GM21825 (cell line): ENCODE measurements around the gene CTNNAL1.
"Not testable (repeated sequence)": the region's sequence is repeated elsewhere in the genome, so short reads cannot be mapped to it uniquely, and the experiment has no call there.

Source experiments
- ATAC-seq: cut with Tn5 transposase; IDR thresholded peaks from one replicate; pipeline ENCODE4 v1.9.1; 2021; ENCODE audit warnings: mild to moderate bottlenecking, moderate library complexity; ENCODE audit not compliant: unreplicated experiment

CTNNAL1 gene, protein sequence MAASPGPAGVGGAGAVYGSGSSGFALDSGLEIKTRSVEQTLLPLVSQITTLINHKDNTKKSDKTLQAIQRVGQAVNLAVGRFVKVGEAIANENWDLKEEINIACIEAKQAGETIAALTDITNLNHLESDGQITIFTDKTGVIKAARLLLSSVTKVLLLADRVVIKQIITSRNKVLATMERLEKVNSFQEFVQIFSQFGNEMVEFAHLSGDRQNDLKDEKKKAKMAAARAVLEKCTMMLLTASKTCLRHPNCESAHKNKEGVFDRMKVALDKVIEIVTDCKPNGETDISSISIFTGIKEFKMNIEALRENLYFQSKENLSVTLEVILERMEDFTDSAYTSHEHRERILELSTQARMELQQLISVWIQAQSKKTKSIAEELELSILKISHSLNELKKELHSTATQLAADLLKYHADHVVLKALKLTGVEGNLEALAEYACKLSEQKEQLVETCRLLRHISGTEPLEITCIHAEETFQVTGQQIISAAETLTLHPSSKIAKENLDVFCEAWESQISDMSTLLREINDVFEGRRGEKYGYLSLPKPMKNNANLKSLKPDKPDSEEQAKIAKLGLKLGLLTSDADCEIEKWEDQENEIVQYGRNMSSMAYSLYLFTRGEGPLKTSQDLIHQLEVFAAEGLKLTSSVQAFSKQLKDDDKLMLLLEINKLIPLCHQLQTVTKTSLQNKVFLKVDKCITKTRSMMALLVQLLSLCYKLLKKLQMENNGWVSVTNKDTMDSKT

DNA sequence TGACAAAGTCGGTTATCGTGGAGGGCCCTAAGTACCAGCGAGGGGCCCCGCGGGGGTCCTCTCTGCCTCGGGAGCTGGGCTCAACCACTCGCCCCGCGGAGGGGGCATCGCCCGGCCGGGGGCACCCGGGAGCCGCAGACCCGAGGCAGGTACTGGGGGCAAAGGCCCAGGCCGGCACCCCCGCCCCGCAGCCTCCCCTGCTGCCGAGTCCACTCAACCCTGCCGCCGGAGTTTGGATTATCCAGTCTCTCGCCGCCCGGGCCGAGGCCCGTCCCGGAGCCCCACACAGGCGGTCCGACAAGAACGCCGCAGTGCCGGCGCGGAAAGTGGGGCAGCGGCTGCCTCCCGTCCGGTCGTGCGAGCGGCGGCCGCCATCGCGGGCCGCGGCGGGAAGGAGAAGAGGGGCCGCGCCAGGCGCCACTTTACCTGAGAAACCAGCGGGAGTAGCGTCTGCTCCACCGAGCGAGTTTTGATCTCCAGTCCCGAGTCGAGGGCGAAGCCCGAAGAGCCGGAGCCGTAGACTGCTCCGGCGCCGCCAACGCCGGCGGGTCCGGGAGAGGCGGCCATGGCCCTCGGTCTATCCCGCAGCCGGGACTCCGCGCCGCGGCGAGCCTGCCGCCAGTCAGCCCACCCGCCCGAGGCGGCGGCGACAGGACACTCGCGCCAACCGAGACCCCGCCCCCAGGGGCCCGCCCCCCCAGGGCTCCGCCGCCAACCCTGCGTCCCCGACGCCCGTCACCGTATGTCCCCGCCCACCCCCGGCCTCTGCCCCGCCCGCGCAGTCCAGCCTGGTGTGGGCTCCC, at the start of gene CTNNAL1:
CTNNAL1 (minus strand) TSS at position 624 of the 803 bp plus-strand sequence; CDS start at position 567, 57 bp downstream.
- ATAC-seq, result peak; percentile 72

DNA sequence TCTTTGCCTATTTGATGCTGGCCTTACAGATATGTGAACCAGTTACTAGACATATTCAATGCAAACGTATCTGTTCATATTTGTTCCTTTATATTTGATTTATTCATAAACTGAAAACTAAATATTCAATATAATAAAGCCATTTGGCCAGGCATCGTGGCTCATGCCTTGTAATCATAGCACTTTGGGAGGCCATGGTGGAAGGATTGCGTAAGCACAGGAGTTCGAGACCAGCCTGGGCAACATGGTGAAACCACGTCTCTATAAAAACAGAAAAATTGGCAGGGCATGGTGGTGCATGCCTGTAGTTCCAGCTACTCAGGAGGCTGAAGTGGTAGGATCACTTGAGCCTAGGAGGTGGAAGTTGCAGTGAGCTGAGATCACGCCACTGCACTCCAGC, 49.2 kb upstream of the CTNNAL1 start:
- ATAC-seq, result no peak

DNA sequence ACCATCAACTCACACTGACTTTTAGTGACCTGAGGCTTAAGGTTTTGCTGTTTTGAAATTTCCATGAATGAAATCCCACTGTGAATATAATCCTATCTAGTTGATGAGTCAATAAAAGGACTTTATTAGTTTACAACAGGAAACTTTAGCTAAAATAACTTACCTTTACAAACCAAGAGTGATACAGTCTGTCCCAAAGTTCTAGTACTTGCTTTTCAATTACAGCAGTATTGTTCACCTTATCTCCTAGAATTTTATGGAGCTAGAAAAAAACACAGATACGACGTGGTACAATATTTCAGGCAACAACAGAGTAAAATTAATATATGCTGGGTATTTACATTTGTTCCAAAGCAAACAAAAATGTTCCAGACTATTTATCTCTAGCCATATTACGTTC, 46.9 kb upstream of the CTNNAL1 start:
- no peak for ATAC-seq

DNA sequence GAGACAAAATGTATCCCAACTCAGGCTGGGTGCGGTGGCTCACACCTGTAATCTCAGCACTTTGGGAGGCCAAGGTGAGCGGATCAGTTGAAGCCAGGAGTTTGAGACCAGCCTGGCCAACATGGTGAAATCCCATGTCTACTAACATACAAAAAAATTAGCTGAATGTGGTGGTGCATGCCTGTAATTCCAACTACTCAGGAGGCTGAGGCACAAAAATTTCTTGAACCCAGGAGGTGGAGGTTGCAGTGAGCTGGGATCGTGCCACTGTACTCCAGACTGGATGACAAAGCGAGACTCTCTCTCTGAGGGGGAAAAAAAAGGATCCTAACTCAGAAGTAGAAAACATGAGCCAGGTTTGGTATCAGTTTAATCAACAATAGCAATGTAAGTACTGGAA, 39.8 kb upstream of the CTNNAL1 start:
- ATAC-seq, result not testable (repeated sequence)

DNA sequence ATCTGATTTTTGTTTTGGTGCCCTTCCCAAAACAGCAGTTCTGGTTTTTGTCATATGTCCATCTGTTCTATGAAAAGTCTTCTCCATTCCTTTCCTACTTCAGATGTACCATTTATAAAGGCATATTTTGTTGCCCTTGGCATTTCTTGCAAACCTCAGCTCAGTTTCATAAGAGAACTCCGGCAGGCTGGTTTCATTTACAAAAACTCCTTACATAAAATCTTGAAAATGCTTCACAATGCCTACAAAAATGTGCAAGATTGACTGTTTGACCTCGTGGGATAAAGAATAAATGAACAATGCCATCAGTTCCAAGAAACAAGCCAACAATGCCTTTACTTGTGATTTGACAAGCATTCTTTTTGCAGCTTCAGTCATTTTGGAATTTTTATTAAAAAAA, 39.1 kb upstream of the CTNNAL1 start:
- ATAC-seq, result no peak

DNA sequence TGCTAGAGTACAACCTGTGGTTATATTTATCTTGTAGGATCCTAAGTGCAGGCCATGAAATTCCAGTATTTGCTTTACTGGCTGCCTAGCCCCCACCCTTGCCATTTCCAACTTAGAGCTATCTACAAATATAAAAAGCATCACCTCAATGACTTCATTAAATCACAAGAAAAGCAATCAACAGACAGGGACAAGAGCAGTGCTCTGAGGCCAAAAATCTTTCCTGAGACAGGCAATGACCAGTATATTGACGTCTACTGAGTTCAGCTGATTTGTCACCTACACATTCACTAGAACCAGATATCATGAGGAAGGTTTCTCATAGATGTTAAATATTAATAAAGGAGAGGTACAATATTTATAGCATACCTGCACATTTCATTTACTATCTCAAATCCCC, 38.4 kb upstream of the CTNNAL1 start:
- ATAC-seq, result no peak

DNA sequence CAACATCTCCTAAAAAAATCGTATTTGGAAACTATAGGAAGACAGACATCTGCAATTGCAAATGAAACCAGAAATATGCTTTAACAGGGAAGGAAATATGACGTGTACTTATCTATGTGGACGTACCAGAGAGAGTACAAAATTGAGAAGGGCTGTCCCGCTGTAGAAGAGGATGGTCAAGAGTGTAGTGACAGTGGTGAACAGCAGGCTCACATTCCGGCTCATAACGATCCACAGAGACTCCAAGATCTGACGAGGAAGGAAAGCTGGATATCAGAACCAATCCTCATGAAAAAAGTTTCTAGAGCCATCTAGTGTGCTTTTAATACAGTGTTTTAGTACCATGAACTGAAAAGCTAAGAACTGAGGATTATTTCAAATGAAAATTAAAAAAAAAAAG, 37.1 kb upstream of the CTNNAL1 start:
- no peak for ATAC-seq

DNA sequence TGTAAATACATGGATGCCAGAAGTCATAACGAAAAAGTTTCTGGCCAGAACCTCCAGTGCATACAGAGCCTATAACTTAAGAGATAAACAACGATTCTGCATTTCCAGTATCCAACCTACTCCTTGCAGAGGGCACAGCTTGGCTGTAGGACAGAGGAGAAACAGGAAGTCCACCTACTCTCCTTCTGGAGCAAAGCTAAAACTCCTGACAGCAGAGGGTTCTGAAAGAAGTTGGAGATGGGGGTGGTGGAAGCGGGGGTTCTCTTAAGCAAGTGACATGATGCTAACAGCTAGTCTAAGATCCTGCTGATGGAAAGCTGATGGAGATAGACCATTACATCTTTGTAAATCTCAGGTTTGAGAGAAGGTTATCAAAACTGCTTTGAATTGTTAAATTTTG, 35.5 kb upstream of the CTNNAL1 start:
- no peak for ATAC-seq

DNA sequence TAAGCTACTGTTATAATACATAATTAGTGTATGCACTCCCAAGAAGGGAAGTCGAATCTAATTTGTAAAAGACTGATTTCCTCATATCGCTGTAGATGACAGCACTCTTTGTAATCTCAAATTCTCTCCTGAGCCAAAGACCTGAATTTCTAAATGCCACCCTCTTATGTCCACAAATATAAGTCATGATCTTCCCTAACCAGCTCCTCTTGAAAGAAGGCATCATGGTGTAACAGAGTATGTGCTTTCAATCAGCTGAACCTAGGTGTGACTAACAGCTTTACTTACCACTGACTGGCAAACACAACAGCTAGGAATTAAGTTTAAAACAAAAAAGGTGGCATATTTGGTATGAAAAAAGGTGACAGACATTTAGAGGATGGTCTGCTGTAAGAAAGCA, 34.0 kb upstream of the CTNNAL1 start:
- no peak for ATAC-seq

DNA sequence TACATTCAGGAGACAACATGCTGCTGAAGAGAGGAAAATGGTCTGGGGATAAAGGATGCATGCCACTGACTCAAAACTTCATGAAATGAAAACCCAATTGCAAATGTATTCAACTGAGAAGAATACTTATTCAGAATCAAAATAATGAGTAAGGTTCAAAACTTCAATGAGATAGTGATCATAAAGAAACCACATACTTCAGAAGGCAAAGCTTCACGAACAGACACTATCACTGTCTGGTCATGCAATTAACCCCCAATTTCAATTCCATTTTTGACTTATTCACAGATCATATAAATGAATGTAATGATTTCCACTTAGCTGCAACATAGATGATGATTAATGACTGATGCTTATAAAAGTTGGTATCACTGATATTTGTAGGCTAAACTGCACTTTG, 33.0 kb upstream of the CTNNAL1 start:
- ATAC-seq, result no peak

DNA sequence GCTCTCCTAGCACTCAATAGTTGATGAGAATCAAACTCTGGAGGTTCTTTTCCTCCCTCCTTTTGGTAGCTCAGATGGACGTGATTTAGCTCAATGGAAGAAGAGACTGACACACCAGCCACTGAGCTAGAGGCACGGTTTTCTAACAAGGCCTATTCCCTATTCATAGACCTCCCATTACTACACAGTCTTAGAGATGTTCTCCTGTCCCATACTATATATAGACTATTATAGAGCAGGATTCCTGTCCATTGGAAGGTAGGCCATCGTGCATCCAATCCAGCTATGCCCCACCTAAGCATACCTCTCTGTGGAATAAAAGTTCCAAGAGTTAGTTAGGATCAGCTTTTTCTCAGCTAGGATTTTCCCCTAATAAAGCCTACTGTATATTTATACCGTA, 30.3 kb upstream of the CTNNAL1 start:
- ATAC-seq, result no peak

DNA sequence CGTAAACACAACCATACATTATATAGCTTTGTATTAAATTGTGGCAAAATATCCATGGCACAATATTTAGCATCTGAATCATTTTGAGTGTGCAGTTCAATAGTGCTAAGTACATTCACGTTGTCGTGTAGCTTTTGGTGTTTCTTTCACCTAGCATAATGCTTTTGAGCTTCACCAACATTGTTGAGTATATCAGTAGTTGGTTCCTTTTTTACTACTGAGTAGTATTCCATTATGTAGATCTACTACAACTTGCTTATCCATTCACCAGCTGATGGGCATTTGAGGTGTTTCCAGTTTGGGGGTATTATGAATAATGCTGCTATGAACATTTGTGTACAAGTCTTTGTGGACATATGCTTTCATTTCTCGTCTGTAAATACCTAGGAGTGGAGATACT, 27.3 kb upstream of the CTNNAL1 start:
- ATAC-seq, result no peak

DNA sequence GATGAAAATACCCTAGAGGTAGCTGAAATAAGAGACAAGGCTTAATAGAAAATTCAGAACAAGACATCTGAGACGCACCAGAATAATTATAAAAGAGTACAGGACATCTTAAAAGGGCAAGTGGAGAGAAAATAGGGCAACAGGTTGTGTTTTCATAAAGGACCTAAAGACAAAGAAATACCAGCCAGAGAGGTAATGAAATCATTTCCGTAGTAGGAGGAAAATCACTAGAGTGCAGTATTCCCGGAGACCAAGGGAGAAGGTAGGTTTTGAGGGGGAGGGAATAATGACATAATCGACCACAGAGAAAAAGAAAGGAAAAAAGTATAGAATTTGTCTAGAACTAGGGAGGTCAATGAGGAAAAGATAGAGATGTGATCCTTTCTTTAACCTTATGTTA, 26.2 kb upstream of the CTNNAL1 start:
- ATAC-seq, result no peak

DNA sequence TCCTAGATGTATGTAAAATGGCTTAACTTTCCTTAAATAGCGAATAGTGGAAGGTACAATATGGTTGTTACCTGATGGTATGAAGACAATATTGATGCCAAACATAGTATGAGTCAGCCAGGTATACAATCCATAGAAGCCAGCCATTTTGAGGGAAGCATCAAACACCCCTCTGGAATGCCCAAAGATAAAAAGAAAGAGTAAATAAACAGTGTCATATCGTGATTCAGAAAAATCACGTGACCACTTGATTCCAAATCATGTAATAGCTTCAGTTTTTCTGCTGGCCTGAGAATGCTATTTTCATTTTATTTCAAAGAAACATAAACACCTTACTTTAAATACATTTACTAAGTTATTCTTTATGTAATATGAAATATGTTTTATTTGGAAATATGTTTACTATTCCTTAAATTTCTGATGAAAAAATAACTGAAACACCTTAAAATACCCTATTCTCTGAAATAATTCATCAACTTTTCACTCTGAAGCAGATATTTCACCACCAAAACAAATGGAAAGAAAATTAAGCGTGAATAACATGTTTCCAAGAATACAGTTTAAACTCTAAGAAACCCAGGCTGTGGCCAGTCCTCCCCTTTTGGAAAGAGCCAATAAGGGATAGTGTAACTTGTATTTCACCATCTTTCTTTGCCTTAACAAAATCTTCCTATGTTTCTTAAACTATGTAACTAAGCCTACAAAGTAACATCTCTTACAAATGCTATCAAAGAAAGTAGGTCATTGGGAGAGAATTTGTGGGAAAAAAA, 24.8 kb upstream of the CTNNAL1 start:
- ATAC-seq, result no peak

DNA sequence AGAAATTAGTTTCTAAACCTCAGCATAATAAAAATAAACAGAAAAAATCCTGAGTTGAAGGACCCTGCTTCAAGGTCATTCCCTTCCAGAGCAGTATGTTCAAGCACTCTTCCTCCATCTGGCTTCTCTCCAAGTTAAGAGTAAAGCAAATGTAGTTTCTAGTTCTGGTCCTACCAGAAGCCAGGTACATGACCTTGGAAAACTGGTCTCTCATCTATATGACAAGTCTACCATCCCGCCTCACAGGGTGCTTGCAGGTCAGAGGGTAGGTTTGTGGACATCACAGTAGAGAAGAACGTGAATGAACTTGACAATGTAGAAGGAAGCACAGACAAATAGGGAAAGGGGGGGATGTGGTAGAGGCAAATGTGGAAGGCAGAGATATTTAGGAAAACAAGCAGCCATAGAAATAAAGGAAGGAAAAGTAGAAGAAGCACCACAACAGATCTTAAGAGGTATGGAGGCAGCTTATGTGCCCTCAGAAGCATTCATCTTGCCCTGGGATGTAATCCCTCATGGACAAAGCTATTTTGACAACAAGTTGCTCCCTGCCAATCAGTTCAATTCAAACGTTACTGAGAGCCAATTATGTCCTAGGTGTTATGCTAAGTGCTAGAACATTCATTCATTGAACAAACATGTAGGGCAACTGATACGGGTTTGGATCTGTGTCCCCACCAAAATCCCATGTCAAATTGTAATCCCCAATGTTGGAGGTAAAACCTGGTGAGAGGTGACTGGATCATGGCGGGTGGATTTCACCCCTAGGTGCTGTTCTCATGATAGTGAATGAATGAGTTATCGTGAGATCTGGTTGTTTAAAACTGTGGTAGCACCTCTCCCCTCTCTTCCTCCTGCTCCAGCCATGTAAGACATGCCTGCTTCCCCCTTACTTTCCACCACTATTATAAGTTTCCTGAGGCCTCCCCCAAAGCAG, 23.7 kb upstream of the CTNNAL1 start:
- ATAC-seq, result no peak

DNA sequence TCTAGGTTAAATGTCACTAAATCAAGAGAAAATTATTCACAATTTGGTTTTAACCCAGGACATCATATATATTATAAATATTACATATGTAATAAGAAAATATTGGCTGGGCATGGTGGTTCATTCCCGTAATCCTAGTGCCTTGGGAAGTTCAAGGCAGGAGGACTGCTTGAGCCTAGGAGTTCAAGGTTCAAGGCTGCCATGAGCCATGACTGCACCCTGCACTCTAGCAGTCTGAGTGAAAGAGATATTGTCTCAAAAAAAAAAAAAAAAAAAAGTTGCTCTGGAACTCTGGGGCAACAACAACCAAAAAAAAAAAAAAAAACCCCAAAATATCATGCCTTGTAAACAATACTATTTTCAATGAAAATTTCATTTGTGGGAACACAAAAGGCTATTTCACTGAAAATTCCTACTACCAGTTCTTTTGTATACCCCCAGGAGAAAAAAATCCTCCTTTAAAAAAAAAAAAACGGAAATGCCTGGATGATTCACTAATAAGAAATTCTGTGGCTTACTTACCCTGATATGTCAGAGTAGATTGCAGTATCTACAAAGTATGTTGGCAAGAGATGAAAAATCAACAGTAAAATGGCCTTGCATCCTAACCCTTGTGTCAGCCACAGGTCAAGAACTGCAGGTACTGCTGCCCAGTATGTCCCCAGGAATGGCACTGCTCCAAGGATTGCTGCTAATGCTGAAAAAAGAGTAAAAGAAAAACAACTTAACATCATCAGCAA, 22.6 kb upstream of the CTNNAL1 start:
- ATAC-seq, result no peak

DNA sequence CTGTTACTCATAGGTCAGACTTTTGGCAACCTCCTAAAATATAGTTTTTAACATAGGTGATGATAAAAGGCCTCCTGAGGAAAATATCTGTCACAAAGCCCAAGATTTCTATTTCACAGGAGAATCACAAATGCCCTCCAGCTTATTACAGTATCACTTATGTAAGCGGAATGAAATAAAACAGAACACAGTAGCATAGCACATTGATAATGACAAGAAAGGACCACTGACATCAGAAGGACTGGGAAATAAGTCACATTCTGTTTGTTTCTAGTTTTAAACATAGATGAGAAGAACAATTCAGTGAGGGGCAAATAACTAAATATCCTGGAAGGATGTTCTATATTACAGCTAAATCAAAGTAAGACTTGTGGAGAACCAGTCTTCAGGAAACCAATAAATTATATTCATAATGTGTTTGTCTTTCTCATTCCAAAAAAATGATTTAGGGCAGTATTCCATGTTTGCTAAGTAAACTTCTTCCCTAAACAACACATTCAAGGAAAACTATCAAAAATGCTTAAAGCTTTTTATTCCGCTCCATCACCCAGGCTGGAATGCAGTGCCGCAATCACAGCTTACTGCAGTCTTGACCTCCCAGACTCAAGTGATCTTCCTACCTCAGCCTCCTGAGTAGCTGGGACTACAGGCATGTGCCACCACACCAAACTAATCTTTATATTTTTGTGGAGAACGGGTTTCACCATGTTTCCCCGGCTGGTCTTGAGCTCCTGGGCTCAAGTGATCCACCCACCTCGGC, 20.8 kb upstream of the CTNNAL1 start:
- no peak for ATAC-seq

DNA sequence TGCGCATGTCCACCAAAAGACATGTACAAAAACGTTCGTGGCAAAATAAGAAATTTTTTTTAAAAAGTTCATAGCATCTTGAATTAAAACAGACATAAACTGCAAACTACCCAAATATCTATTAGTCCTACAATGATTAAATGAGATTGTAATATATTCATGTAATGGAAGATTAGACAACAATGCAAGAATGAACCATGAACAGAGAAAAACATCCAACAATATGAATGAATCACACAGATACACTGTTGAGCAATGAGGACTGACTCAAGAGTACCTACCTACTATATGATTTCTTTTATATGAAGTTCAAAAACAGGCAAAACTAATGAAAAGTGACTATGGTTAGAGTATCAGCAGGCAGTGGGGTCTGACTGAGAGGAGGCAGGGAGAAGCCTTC, 17.9 kb upstream of the CTNNAL1 start:
- no peak for ATAC-seq
